DND-41 (cell line): Measurements from ENCODE around the gene MAP2K3.

Source experiments
- ATAC-seq: fragments of 200-7000 bp; cut with Tn5 transposase; 3 replicates; pipeline ENCODE4 v1.9.1; 2021; ENCODE audit warnings: low read depth; ENCODE audit not compliant: insufficient read depth
- DNase-seq: peaks from one replicate; pipeline ENCODE4 v3.0.0-alpha.2; 2020
- H2AFZ ChIP-seq: 2 replicates; pipeline ENCODE4 v1.6.0; 2012; ENCODE audit warnings: low read depth, low read length
- H3K27ac ChIP-seq: 2 replicates; pipeline ENCODE4 v1.5.1; 2012; ENCODE audit warnings: low read length, inconsistent platforms
- H3K27me3 ChIP-seq: fragments of 200-600 bp; sonication (generic); 2 replicates; pipeline ENCODE4 v1.6.0; 2012; ENCODE audit warnings: low read length, mild to moderate bottlenecking, inconsistent platforms; ENCODE audit not compliant: insufficient read depth, poor library complexity
- H3K36me3 ChIP-seq: 2 replicates; pipeline ENCODE4 v1.5.1; 2012; ENCODE audit warnings: low read length, inconsistent platforms; ENCODE audit not compliant: insufficient read depth
- H3K4me1 ChIP-seq: 2 replicates; pipeline ENCODE4 v1.5.1; 2012; ENCODE audit warnings: mild to moderate bottlenecking, low read length; ENCODE audit not compliant: insufficient read depth
- H3K4me2 ChIP-seq: 2 replicates; pipeline ENCODE4 v1.6.0; 2012; ENCODE audit warnings: mild to moderate bottlenecking, moderate library complexity, low read length, inconsistent platforms; ENCODE audit not compliant: insufficient read depth
- H3K4me3 ChIP-seq, 2 experiments: fragments of 200-600 bp in 1 of 2; shearing (Covaris generic) in 1 of 2; 2 replicates each; pipeline ENCODE4 v1.5.1; 2012 to 2016; ENCODE audit warnings: inconsistent platforms in 2 of 2, low read length in 2 of 2, mild to moderate bottlenecking in 2 of 2, low read depth in 1 of 2, moderate library complexity in 1 of 2
- H3K79me2 ChIP-seq: 2 replicates; pipeline ENCODE4 v1.6.0; 2012; ENCODE audit warnings: low read length, inconsistent platforms; ENCODE audit not compliant: insufficient read depth
- H3K9ac ChIP-seq: 2 replicates; pipeline ENCODE4 v1.6.0; 2012; ENCODE audit warnings: low read depth, mild to moderate bottlenecking, inconsistent platforms, low read length, moderate library complexity
- H3K9me3 ChIP-seq: 2 replicates; pipeline ENCODE4 v1.5.1; 2012; ENCODE audit warnings: low read length, moderate library complexity, mild to moderate bottlenecking, inconsistent platforms; ENCODE audit not compliant: insufficient read depth, severe bottlenecking
- H4K20me1 ChIP-seq: 2 replicates; pipeline ENCODE4 v1.6.0; 2012; ENCODE audit warnings: low read length; ENCODE audit not compliant: insufficient read depth
- EZH2 ChIP-seq: IDR thresholded peaks from 3 replicates; pipeline ENCODE4 v1.6.1; 2012; ENCODE audit warnings: borderline replicate concordance, low read depth, mild to moderate bottlenecking, moderate library complexity, low read length, inconsistent platforms; ENCODE audit not compliant: severe bottlenecking
- TF ChIP-seq, protein P1 (sequence below): IDR thresholded peaks from 2 replicates; pipeline ENCODE4 v1.5.1; 2012; ENCODE audit warnings: borderline replicate concordance, low read length, moderate library complexity, mild to moderate bottlenecking; ENCODE audit not compliant: poor library complexity, severe bottlenecking; ENCODE audit errors: extremely low read depth

The MAP2K3 gene

DNA sequence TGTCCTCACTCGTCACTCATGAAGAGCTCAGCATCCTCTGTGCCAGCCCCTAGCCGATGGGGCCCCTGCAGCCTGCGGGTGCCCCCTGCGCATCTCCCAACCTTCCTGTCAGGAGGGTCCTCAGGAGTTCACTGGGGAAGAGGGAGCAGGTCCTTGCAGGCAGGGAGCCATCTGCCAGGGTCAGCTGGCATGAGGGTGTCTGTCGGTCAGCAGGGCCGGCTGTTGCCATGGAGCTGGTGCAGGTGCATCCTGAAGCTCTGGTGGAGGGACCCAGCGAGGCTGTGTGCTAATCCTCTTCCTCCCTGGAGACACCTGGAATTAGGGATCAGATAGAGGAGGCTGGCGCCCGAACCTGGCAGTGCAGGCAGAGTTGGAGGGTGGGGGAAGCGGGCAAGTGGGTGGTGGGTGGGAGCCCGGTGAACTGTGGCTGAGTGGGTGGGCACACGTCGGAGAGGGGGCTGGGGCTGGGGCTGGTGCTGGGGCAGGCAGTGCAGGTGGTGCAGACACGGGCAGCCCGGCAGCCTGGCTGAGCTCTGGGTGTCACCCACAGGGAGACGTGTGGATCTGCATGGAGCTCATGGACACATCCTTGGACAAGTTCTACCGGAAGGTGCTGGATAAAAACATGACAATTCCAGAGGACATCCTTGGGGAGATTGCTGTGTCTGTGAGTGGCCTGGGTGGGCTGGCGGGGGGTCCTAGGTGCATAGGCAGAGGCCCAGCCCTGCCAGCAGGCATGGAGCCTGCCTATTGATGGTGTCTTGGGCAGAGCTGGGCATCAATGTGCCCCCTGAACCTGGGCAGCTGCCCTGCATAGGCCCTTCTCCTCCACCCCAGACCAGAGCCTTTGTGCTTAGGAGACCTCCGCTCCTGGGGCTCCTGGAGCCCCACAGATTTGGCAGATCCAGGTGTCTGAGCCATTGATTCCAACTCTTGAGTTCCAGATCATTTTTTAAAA, 17.4 kb downstream of the MAP2K3 start:
- Histone ChIP-seq H3K27ac (no peak overlapping the region), H3K4me1 (no peaks in the 10 kb centered on the region), H4K20me1 (peaks cover 9% of the 10 kb centered on the region), H3K4me2 (no peak overlapping the region), H3K9ac (no peak overlapping the region), H3K9me3 (peaks cover 8% of the 10 kb centered on the region), H3K36me3 (peaks cover 39% of the 10 kb centered on the region), H2AFZ (no peak overlapping the region), H3K4me3 (no peak overlapping the region), H3K79me2 (no peaks in the 10 kb centered on the region), H3K27me3 (no peaks in the 10 kb centered on the region)
- ATAC-seq: no peak
- DNase-seq: no peak
- TF ChIP-seq, protein P1, sequence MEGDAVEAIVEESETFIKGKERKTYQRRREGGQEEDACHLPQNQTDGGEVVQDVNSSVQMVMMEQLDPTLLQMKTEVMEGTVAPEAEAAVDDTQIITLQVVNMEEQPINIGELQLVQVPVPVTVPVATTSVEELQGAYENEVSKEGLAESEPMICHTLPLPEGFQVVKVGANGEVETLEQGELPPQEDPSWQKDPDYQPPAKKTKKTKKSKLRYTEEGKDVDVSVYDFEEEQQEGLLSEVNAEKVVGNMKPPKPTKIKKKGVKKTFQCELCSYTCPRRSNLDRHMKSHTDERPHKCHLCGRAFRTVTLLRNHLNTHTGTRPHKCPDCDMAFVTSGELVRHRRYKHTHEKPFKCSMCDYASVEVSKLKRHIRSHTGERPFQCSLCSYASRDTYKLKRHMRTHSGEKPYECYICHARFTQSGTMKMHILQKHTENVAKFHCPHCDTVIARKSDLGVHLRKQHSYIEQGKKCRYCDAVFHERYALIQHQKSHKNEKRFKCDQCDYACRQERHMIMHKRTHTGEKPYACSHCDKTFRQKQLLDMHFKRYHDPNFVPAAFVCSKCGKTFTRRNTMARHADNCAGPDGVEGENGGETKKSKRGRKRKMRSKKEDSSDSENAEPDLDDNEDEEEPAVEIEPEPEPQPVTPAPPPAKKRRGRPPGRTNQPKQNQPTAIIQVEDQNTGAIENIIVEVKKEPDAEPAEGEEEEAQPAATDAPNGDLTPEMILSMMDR: no peak
- TF ChIP-seq EZH2: no peak

DNA sequence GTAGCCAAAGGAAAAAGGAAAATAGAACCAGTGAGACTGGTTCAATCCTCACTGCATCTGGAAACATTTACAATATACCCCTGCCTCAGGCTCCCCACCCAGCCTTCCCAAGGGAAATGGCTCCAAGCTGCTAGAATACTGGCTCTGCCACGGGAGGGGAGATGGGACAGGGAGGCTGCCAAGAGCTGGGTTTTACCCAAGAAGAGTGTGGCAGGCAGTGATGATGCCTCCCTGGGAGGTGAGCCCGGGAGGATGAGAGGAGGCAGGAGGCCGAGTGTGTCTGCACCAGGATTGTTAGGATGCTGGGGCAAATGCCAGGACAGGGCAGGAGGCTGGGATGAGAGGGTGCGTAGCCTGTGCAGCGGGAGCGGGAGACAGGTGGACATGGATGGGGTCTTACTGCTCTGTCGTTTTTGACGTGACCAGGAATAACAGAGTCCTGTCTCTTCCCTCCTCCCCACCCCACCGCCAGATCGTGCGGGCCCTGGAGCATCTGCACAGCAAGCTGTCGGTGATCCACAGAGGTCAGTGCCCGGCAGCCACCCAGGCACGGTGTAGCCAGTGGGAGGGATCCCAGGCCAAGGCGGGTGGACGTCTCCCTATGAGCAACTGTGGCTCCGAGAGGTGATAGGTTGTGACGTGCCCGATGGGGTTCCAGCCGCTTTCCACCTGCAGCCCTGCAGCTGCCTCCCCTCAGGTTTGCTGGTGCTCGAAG, 18.4 kb downstream of the MAP2K3 start:
- no peak overlapping the region for H3K27ac ChIP-seq
- H3K79me2 ChIP-seq: no peaks in the 10 kb centered on the region
- DNase-seq: no peak
- H3K4me1 ChIP-seq: no peaks in the 10 kb centered on the region
- H3K9ac ChIP-seq: no peak overlapping the region
- no peak overlapping the region for H3K4me3 ChIP-seq
- no peak overlapping the region for H3K4me2 ChIP-seq
- TF ChIP-seq, protein P1: no peak
- TF ChIP-seq EZH2: no peak
- H4K20me1 ChIP-seq: peaks cover under 1% of the 10 kb centered on the region; the same call in 1 of the 2 replicates
- peaks cover 39% of the 10 kb centered on the region for H3K36me3 ChIP-seq
- H3K27me3 ChIP-seq: no peaks in the 10 kb centered on the region
- H3K9me3 ChIP-seq: peaks cover 3% of the 10 kb centered on the region
- no peak for ATAC-seq
- no peak overlapping the region for H2AFZ ChIP-seq

DNA sequence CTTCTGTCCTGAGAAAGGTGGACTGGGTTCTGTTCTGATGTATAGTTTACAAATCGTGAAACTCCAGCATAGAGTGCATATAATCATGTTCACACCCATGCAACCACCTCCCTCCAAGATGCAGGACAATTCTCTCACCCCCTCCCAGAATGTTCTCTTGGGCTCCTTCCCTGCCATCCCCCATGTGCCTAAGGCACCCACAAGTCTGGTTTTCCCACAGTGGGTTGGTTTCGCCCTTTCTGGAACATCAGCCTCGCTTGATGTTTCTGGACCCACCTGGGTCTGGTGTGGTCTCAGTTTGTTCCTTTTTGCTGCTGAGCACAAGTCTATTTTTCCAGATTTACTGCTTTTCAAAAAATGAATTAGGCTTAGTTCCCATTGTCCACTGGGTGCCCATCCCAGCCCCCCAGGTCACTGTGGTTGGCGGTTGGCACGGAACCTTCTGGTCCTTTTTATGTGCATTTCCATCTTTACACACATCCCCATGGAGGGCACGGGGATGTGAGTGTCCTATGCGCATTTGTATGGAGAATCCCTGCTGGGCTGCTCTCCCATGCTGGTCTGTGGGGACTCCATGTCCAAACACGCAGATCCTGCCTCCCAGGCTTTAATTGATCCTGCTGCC, 19.0 kb downstream of the MAP2K3 start:
- TF ChIP-seq, protein P1: no peak
- TF ChIP-seq EZH2: no peak
- Histone ChIP-seq H4K20me1 (no peaks in the 10 kb centered on the region; the same call in 1 of the 2 replicates), H2AFZ (no peak overlapping the region), H3K4me3 (no peak overlapping the region), H3K4me2 (no peak overlapping the region), H3K9ac (no peak overlapping the region), H3K4me1 (no peaks in the 10 kb centered on the region), H3K9me3 (peaks cover 3% of the 10 kb centered on the region), H3K79me2 (no peaks in the 10 kb centered on the region), H3K27me3 (no peaks in the 10 kb centered on the region), H3K27ac (no peak overlapping the region), H3K36me3 (peaks cover 39% of the 10 kb centered on the region)
- ATAC-seq: no peak
- DNase-seq: no peak
